HL-60 (cell line): ENCODE data around the gene SLC27A2.

ENCODE experiments used
- DNase-seq, 2 experiments: peaks; one replicate each; pipeline ENCODE4 v3.0.0-alpha.2; 2010 to 2020; ENCODE audit warnings: low read depth in 1 of 2, low spot score in 1 of 2
- H3K27ac ChIP-seq: fragments of 250-450 bp; sonication (Bioruptor Pico); replicated peaks from 2 replicates; pipeline ENCODE4 v1.5.1; 2020; ENCODE audit warnings: mild to moderate bottlenecking, moderate library complexity
- H3K27me3 ChIP-seq: fragments of 250-450 bp; sonication (Bioruptor Pico); 2 replicates; pipeline ENCODE4 v1.5.1; 2021; ENCODE audit warnings: mild to moderate bottlenecking, moderate library complexity; ENCODE audit not compliant: insufficient read depth, poor library complexity, severe bottlenecking
- H3K4me3 ChIP-seq: replicated peaks from 2 replicates; pipeline ENCODE4 v1.5.1; 2011; ENCODE audit warnings: mild to moderate bottlenecking, control low read depth, low read length; ENCODE audit not compliant: insufficient read depth
- CTCF ChIP-seq: IDR thresholded peaks from one replicate; pipeline ENCODE4 v1.5.1; 2011; ENCODE audit warnings: low read length, control low read depth, inconsistent platforms; ENCODE audit not compliant: insufficient read depth
- GABPA ChIP-seq: IDR thresholded peaks from 2 replicates; pipeline ENCODE4 v1.6.1; 2012; ENCODE audit warnings: low read depth
- POLR2AphosphoS5 ChIP-seq: IDR thresholded peaks from 2 replicates; pipeline ENCODE4 v1.6.1; 2012; ENCODE audit warnings: low read depth
- SPI1 ChIP-seq: IDR thresholded peaks from 2 replicates; pipeline ENCODE4 v1.6.1; 2012; ENCODE audit warnings: low read depth, mild to moderate bottlenecking, borderline replicate concordance
- TF ChIP-seq, protein P1 (sequence below): IDR thresholded peaks from 2 replicates; pipeline ENCODE4 v1.6.1; 2012; ENCODE audit warnings: low read depth; ENCODE audit not compliant: insufficient replicate concordance

SLC27A2 gene

DNA sequence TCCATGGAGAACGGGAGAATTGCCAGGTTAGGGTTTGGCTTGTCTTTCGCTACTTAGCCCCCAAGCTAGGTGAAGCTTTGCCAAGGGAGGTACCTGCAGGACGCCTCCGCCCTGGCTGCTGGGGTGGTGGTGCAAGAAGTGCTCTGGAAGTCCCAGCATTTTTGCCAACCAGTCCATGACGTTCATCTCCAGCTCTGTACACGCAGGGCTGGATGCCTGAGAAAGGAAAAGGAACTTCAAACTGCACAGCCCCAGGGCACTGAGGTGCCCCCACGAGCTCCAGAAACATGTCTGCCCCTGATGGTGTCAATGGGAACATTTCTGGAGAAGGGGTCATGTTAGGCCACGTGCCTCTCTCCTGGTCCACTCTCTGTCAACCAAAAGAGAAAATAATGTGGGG is 75.3 kb downstream of the SLC27A2 start:
- peak overlapping the region; percentile 67 for H3K27ac ChIP-seq

DNA sequence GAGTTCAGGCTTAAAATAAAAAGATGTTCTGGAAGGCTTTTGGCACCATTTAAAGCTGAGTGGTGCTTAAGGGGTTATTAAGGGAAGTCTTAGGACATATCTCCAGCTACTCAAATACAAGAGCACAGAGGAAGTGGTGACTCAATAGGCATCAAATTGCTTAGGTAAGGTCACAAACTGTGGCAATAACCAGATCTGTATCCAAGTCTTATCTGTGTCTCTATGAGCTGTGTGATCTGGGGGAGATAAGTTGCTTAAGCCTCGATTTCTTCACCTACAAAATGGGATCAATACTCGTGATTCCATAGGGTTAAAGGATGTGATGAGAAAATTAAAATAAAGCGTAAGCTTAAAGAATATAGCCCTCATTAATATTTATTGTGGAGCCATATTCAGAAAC is 75.9 kb downstream of the SLC27A2 start:
- peak overlapping the region; percentile 64 for H3K27ac ChIP-seq
- no peaks in the 10 kb centered on the region for H3K27me3 ChIP-seq
- no peak overlapping the region for H3K4me3 ChIP-seq
- DNase-seq, result peak; percentile 83 to 90
- TF ChIP-seq SPI1 (peak; percentile 84), CTCF (no peak)

More for the DNA sequence above, 75.3 kb downstream of the SLC27A2 start:
- H3K27me3 ChIP-seq, result no peaks in the 10 kb centered on the region
- DNase-seq, result no peak
- H3K4me3 ChIP-seq, result no peak overlapping the region
- TF ChIP-seq CTCF (no peak), POLR2AphosphoS5 (no peak), SPI1 (no peak), GABPA (no peak)
- TF ChIP-seq, protein P1, sequence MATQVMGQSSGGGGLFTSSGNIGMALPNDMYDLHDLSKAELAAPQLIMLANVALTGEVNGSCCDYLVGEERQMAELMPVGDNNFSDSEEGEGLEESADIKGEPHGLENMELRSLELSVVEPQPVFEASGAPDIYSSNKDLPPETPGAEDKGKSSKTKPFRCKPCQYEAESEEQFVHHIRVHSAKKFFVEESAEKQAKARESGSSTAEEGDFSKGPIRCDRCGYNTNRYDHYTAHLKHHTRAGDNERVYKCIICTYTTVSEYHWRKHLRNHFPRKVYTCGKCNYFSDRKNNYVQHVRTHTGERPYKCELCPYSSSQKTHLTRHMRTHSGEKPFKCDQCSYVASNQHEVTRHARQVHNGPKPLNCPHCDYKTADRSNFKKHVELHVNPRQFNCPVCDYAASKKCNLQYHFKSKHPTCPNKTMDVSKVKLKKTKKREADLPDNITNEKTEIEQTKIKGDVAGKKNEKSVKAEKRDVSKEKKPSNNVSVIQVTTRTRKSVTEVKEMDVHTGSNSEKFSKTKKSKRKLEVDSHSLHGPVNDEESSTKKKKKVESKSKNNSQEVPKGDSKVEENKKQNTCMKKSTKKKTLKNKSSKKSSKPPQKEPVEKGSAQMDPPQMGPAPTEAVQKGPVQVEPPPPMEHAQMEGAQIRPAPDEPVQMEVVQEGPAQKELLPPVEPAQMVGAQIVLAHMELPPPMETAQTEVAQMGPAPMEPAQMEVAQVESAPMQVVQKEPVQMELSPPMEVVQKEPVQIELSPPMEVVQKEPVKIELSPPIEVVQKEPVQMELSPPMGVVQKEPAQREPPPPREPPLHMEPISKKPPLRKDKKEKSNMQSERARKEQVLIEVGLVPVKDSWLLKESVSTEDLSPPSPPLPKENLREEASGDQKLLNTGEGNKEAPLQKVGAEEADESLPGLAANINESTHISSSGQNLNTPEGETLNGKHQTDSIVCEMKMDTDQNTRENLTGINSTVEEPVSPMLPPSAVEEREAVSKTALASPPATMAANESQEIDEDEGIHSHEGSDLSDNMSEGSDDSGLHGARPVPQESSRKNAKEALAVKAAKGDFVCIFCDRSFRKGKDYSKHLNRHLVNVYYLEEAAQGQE, result no peak

DNA sequence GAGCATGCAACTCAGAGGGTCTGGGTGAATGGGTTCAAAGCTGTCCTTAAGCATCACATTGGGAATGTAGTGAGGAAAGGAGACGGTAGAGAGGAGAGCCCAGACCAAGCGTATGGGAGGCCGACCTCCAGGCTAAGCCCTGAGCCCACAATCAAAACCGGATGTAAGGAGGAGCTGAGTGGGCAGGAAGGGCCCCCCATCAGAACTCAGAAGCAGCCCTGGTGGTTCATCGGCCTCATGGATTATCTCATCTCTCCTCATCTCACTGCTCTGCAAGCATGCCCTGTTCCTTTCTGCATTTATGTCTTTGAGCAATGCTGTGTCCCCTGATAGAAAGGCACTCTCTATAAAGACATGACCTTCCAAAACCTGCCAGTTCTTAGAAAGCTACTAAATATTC is 77.3 kb downstream of the SLC27A2 start:
- TF ChIP-seq, protein P1, result no peak
- TF ChIP-seq CTCF, result no peak
- TF ChIP-seq POLR2AphosphoS5, result no peak
- no peak for TF ChIP-seq GABPA
- TF ChIP-seq SPI1, result no peak
- DNase-seq, result no peak
- Histone ChIP-seq H3K27ac (no peak overlapping the region; the same call in 1 of the 2 replicates), H3K27me3 (no peaks in the 10 kb centered on the region), H3K4me3 (no peak overlapping the region)

- Histone ChIP-seq H3K4me3 (no peak overlapping the region), H3K27ac (no peak overlapping the region), H3K27me3 (no peaks in the 10 kb centered on the region)
- TF ChIP-seq, protein P1, result no peak
- TF ChIP-seq CTCF (no peak), POLR2AphosphoS5 (no peak), GABPA (no peak), SPI1 (no peak)
- no peak for DNase-seq
These were observed 79.0 kb downstream of the SLC27A2 start for GRCh38 chr15:50260969-50261496.
